Tibial nerve (tissue), 4 donors: Measurements from ENCODE around the gene MBD5.

Experiments used
- EP300 ChIP-seq, 2 donors: sonication (generic); formaldehyde crosslinking; IDR thresholded peaks; one replicate each; pipeline ENCODE4 v1.6.1; 2017; ENCODE audit warnings: antibody characterized with exemption in 2 of 2, mild to moderate bottlenecking in 1 of 2
- TF ChIP-seq, protein P1 (sequence below), 5 experiments: fragments of 200-600 bp in 3 of 5; fragments of 450-650 bp in 2 of 5; sonication (generic) in 3 of 5; IDR thresholded peaks; one replicate each; pipeline ENCODE4 v1.5.1; 2016 to 2019; ENCODE audit warnings: antibody characterized with exemption in 5 of 5, mild to moderate bottlenecking in 3 of 5, moderate library complexity in 2 of 5

DNA sequence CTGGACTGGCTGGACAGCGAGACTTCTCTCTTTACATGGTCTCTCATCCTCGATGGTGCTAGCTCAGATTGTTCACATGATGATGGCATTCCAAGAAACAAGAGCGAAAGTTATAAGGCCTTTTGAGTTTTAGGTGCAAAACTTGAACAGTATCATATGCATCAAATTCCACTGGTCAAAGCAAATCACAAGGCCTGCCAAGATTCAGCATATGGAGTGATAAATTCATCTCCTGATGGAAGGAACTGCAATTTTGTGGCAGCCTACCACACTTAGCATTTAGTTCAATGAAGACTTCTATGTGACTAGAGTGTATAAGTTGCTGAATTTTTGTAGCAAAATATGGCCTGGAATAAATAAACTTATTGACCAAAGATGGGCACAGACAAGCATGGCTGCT lies 429.6 kb downstream of the MBD5 start:
- TF ChIP-seq, protein P1, sequence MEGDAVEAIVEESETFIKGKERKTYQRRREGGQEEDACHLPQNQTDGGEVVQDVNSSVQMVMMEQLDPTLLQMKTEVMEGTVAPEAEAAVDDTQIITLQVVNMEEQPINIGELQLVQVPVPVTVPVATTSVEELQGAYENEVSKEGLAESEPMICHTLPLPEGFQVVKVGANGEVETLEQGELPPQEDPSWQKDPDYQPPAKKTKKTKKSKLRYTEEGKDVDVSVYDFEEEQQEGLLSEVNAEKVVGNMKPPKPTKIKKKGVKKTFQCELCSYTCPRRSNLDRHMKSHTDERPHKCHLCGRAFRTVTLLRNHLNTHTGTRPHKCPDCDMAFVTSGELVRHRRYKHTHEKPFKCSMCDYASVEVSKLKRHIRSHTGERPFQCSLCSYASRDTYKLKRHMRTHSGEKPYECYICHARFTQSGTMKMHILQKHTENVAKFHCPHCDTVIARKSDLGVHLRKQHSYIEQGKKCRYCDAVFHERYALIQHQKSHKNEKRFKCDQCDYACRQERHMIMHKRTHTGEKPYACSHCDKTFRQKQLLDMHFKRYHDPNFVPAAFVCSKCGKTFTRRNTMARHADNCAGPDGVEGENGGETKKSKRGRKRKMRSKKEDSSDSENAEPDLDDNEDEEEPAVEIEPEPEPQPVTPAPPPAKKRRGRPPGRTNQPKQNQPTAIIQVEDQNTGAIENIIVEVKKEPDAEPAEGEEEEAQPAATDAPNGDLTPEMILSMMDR (IDR thresholded peaks at IDR 0.05), result no peak
- TF ChIP-seq EP300 (IDR thresholded peaks at IDR 0.05), result no peak
